ENCODE results near the gene SLC6A20. TPM values are rescaled to one million over a fixed set of nuclear protein-coding genes. Genes with fewer than 3 reads are reported as not detected.

SLC6A20 gene
- total RNA-seq, 2 experiments from 2014 or later = not detected

- no peaks in the 10 kb centered on the region for H3K4me1 Mint-ChIP-seq (ENCODE audit: low read depth)
- peaks cover 42% of the 10 kb centered on the region for H3K27me3 Mint-ChIP-seq (ENCODE audit: low read depth)
- CTCF ChIA-PET = interaction anchor here (0.7 kb wide), 1 partner anchor 433 kb away, joined by 3 read pairs; no protein-coding TSS in a partner anchor
- H3K27ac Mint-ChIP-seq = no peak overlapping the region
- DNase-seq (peak; percentile 11), ATAC-seq (no peak)
- H3K9me3 Mint-ChIP-seq (ENCODE audit: insufficient read depth) = no peaks in the 10 kb centered on the region
- POLR2A ChIA-PET = no interaction called here
- H3K4me3 Mint-ChIP-seq = no peak overlapping the region
- H3K36me3 Mint-ChIP-seq (ENCODE audit: low read depth) = peaks cover 3% of the 10 kb centered on the region
These were observed 10.7 kb downstream of the SLC6A20 start for GRCh38 chr3:45785605-45786150.

GRCh38 chr3:45783667-45784066 is 12.7 kb downstream of the SLC6A20 start:
- ATAC-seq = no peak
- no peak overlapping the region for H3K4me3 Mint-ChIP-seq
- peaks cover 30% of the 10 kb centered on the region for H3K27me3 Mint-ChIP-seq (ENCODE audit: low read depth)
- DNase-seq = no peak
- ChIA-PET CTCF (no interaction called here), POLR2A (no interaction called here)
- no peaks in the 10 kb centered on the region for H3K9me3 Mint-ChIP-seq (ENCODE audit: insufficient read depth)
- H3K36me3 Mint-ChIP-seq (ENCODE audit: low read depth) = no peaks in the 10 kb centered on the region
- H3K4me1 Mint-ChIP-seq (ENCODE audit: low read depth) = no peaks in the 10 kb centered on the region
- no peak overlapping the region for H3K27ac Mint-ChIP-seq

- Mint-ChIP-seq H3K36me3 (ENCODE audit: low read depth) (no peaks in the 10 kb centered on the region), H3K4me3 (no peak overlapping the region), H3K9me3 (ENCODE audit: insufficient read depth) (no peaks in the 10 kb centered on the region), H3K4me1 (ENCODE audit: low read depth) (no peaks in the 10 kb centered on the region), H3K27me3 (ENCODE audit: low read depth) (peaks cover 25% of the 10 kb centered on the region), H3K27ac (no peak overlapping the region)
- ChIA-PET POLR2A (no interaction called here), CTCF (no interaction called here)
- ATAC-seq = no peak
- DNase-seq = no peak
These were observed 14.0 kb downstream of the SLC6A20 start for GRCh38 chr3:45782381-45782780.

GRCh38 chr3:45781841-45782240 is 14.5 kb downstream of the SLC6A20 start:
- no peak for DNase-seq

GRCh38 chr3:45781271-45781670 is 15.1 kb downstream of the SLC6A20 start:
- H3K4me1 Mint-ChIP-seq (ENCODE audit: low read depth) = no peaks in the 10 kb centered on the region
- H3K4me3 Mint-ChIP-seq = no peak overlapping the region
- no peaks in the 10 kb centered on the region for H3K9me3 Mint-ChIP-seq (ENCODE audit: insufficient read depth)
- no peaks in the 10 kb centered on the region for H3K36me3 Mint-ChIP-seq (ENCODE audit: low read depth)
- CTCF ChIA-PET = interaction anchor here (1.2 kb wide), 1 partner anchor 51 kb away, joined by 3 read pairs; no protein-coding TSS in a partner anchor
- POLR2A ChIA-PET = no interaction called here
- H3K27ac Mint-ChIP-seq = no peak overlapping the region
- ATAC-seq = no peak
- peaks cover 16% of the 10 kb centered on the region for H3K27me3 Mint-ChIP-seq (ENCODE audit: low read depth)
- DNase-seq = no peak

More at GRCh38 chr3:45781841-45782240, 14.5 kb downstream of the SLC6A20 start:
- no peaks in the 10 kb centered on the region for H3K36me3 Mint-ChIP-seq (ENCODE audit: low read depth)
- no peak for ATAC-seq
- H3K27me3 Mint-ChIP-seq (ENCODE audit: low read depth) = peaks cover 20% of the 10 kb centered on the region
- H3K4me3 Mint-ChIP-seq = no peak overlapping the region
- H3K9me3 Mint-ChIP-seq (ENCODE audit: insufficient read depth) = no peaks in the 10 kb centered on the region
- no peaks in the 10 kb centered on the region for H3K4me1 Mint-ChIP-seq (ENCODE audit: low read depth)
- POLR2A ChIA-PET = no interaction called here
- CTCF ChIA-PET = interaction anchor here (1.2 kb wide), 1 partner anchor 51 kb away, joined by 3 read pairs; no protein-coding TSS in a partner anchor
- no peak overlapping the region for H3K27ac Mint-ChIP-seq

GRCh38 chr3:45779746-45780735 is 16.3 kb downstream of the SLC6A20 start:
- POLR2A ChIA-PET = no interaction called here
- CTCF ChIA-PET = no interaction called here
- no peak overlapping the region for H3K4me3 Mint-ChIP-seq
- DNase-seq (no peak), ATAC-seq (no peak)
- no peaks in the 10 kb centered on the region for H3K9me3 Mint-ChIP-seq (ENCODE audit: insufficient read depth)
- no peaks in the 10 kb centered on the region for H3K4me1 Mint-ChIP-seq (ENCODE audit: low read depth)
- peaks cover 8% of the 10 kb centered on the region for H3K27me3 Mint-ChIP-seq (ENCODE audit: low read depth)
- no peaks in the 10 kb centered on the region for H3K36me3 Mint-ChIP-seq (ENCODE audit: low read depth)
- no peak overlapping the region for H3K27ac Mint-ChIP-seq

- no peak overlapping the region for H3K4me3 Mint-ChIP-seq
- ChIA-PET POLR2A (no interaction called here), CTCF (no interaction called here)
- peaks cover 12% of the 10 kb centered on the region for H3K27me3 Mint-ChIP-seq (ENCODE audit: low read depth)
- no peaks in the 10 kb centered on the region for H3K9me3 Mint-ChIP-seq (ENCODE audit: insufficient read depth)
- no peak overlapping the region for H3K27ac Mint-ChIP-seq
- no peaks in the 10 kb centered on the region for H3K4me1 Mint-ChIP-seq (ENCODE audit: low read depth)
- no peaks in the 10 kb centered on the region for H3K36me3 Mint-ChIP-seq (ENCODE audit: low read depth)
- DNase-seq (no peak), ATAC-seq (no peak)
These were observed 17.6 kb downstream of the SLC6A20 start for GRCh38 chr3:45778761-45779201.

- Mint-ChIP-seq H3K4me1 (ENCODE audit: low read depth) (peaks cover 7% of the 10 kb centered on the region), H3K9me3 (ENCODE audit: insufficient read depth) (no peaks in the 10 kb centered on the region), H3K36me3 (ENCODE audit: low read depth) (no peaks in the 10 kb centered on the region), H3K4me3 (no peak overlapping the region), H3K27me3 (ENCODE audit: low read depth) (peaks cover 14% of the 10 kb centered on the region), H3K27ac (no peak overlapping the region)
- no peak for ATAC-seq
- CTCF ChIA-PET = no interaction called here
- DNase-seq = no peak
- POLR2A ChIA-PET = no interaction called here
These were observed 18.5 kb downstream of the SLC6A20 start for GRCh38 chr3:45777746-45778386.

GRCh38 chr3:45777111-45777745 is 19.1 kb downstream of the SLC6A20 start:
- ATAC-seq (no peak), DNase-seq (no peak)
- no peak overlapping the region for H3K27ac Mint-ChIP-seq
- no peak overlapping the region for H3K4me3 Mint-ChIP-seq
- POLR2A ChIA-PET = no interaction called here
- no peaks in the 10 kb centered on the region for H3K36me3 Mint-ChIP-seq (ENCODE audit: low read depth)
- H3K27me3 Mint-ChIP-seq (ENCODE audit: low read depth) = peaks cover 15% of the 10 kb centered on the region
- H3K9me3 Mint-ChIP-seq (ENCODE audit: insufficient read depth) = no peaks in the 10 kb centered on the region
- peaks cover 14% of the 10 kb centered on the region for H3K4me1 Mint-ChIP-seq (ENCODE audit: low read depth)
- CTCF ChIA-PET = no interaction called here

GRCh38 chr3:45776611-45777010 is 19.7 kb downstream of the SLC6A20 start:
- Mint-ChIP-seq H3K27ac (no peak overlapping the region), H3K27me3 (ENCODE audit: low read depth) (peaks cover 20% of the 10 kb centered on the region), H3K36me3 (ENCODE audit: low read depth) (no peaks in the 10 kb centered on the region), H3K9me3 (ENCODE audit: insufficient read depth) (no peaks in the 10 kb centered on the region), H3K4me1 (ENCODE audit: low read depth) (peaks cover 20% of the 10 kb centered on the region), H3K4me3 (no peak overlapping the region)
- ChIA-PET POLR2A (no interaction called here), CTCF (no interaction called here)
- DNase-seq (no peak), ATAC-seq (no peak)

- ATAC-seq (no peak), DNase-seq (no peak)
- POLR2A ChIA-PET = no interaction called here
- Mint-ChIP-seq H3K36me3 (ENCODE audit: low read depth) (no peaks in the 10 kb centered on the region), H3K27me3 (ENCODE audit: low read depth) (peaks cover 22% of the 10 kb centered on the region), H3K27ac (no peak overlapping the region), H3K9me3 (ENCODE audit: insufficient read depth) (no peaks in the 10 kb centered on the region), H3K4me1 (ENCODE audit: low read depth) (peaks cover 20% of the 10 kb centered on the region), H3K4me3 (no peak overlapping the region)
- CTCF ChIA-PET = no interaction called here
These were observed 20.1 kb downstream of the SLC6A20 start for GRCh38 chr3:45776301-45776595.
